HG02885 (cell line): ENCODE data around the gene ZSCAN2.

Source experiments
- ATAC-seq: cut with Tn5 transposase; IDR thresholded peaks from one replicate; pipeline ENCODE4 v1.9.1; 2021; ENCODE audit warnings: mild to moderate bottlenecking; ENCODE audit not compliant: unreplicated experiment, poor library complexity

Gene ZSCAN2

DNA sequence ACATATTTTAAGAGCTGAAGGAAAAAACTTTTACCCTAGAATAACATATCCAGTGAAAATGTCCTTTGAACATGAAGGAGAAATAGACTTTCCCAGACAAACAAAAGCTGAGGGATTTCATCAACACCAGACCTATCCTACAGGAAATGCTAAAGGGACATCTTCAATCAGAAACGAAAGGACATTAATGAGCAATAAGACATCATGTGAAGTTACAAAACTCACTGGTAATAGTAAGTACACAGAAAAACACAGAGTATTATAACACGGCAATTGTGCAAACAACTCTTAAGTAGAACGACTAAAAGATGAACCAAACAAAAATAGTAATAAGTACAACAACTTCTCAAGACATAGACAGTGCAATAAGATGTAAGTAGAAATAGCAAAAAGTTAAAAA, 3.5 kb upstream of the ZSCAN2 start:
- no peak for ATAC-seq

DNA sequence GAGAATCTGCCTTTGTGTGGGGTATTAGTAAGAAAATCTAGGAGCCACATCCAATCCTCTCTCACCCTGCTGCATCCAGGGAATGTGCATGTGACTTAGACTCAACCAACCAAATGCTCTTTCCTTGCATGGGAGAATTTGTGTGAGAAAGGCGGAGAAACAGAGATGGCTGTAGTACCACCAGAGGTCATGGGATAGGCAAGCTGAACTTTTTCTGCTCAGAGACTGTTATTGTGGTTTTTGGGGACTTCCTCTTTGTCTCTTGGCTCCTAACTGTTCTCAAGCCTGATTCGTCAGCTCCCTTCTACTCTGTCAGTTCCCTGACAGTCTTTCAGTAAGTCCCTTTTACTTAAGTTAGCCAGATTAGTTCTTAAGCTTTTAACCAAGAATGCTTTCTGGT, 2.6 kb upstream of the ZSCAN2 start:
- peak; percentile 52 for ATAC-seq

DNA sequence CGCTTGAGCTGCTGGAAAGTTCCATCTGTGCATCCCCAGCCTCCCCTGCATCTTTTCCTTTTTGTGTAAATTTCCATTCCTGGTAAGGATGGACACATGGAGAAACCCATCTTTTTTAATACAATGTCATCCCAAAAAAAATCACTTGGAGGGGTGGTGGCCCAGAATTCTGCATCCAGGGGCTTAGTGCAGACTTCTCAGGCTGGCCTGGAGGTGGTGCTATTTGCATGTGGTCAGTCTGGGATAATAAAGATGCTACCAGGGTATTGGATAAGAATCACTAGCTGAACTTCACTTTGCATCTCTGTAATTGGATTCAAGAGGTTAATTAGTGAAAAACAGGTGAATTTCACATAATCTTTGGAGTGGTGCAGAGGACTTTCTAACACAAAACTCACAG, 1.8 kb upstream of the ZSCAN2 start:
- no peak for ATAC-seq

DNA sequence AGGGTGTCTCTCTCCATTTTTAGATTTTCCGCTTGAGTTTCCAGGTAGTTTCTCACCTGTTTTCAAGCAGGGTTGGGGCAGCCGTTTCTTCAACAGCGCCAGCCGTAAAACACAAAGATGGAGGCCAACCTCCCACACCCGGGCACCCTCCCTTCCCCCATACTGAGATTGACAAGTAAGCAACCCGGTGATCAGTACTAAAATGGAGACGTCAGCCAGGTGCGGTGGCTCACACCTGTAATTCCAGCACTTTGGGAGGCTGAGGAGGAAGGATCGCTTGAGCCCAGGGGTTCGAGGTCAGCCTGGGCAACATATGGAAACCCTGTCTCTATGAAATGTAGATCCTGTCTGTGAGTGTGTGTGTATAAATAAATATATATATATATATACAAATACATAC, 903 bp upstream of the ZSCAN2 start:
- ATAC-seq = no peak

DNA sequence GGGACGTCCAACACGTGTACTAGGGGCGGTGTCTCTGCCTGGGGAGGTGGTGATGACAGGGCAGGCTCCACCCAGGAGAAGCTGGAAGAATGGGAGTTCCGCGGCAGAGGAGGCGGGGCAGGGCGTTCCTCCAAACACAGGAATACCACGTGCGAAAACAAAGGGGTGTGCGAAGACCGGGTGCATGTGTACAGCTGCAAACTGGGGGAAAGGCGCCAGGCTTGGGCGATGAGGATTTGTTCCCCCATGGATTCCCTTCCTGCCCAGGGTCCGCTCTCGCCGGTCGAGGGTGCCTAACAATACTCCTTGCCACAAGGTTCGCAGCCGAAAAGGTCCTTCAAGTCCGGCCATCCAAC, 500 bp upstream of the ZSCAN2 start:
- ATAC-seq = peak; percentile 1

DNA sequence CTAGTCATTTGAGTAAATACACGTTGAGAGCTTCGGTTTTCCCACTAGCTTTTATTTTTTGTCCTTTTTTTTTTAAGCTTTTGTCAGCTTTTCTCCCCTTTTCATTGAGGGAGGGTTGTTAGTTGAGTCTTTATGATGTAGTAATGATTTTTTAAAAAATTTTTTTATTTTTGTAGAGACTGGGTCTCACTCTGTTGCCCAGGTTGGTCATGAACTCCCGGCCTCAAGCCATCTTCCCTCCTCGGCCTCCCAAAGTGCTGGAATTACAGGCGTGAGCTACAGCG, 688 bp downstream of the ZSCAN2 start:
- ATAC-seq = no peak

DNA sequence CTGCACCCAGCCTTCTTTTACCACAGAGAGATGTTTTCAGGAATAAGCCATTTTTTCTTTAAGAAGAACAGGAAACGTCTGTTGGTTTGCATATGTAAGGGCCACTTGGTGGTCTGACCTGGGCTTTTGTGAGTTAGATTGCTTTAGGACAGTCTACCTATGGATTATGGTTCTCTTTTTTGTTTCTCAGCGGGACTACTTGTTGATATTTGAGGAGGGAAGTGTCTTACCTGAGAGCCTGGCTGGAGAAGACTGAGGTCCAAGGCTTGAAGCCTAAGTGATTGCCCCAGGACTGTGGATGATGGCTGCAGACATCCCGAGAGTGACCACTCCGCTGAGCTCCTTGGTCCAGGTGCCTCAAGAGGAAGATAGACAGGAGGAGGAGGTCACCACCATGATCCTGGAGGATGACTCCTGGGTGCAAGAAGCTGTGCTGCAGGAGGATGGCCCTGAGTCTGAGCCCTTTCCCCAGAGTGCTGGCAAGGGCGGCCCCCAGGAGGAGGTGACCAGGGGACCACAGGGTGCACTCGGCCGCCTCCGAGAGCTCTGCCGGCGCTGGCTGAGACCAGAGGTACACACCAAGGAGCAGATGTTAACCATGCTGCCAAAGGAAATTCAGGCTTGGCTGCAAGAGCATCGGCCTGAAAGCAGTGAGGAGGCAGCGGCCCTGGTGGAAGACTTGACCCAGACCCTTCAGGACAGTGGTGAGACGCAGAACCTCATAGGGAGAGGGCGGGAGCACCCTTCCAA, 3.0 kb downstream of the ZSCAN2 start:
- ATAC-seq = no peak

DNA sequence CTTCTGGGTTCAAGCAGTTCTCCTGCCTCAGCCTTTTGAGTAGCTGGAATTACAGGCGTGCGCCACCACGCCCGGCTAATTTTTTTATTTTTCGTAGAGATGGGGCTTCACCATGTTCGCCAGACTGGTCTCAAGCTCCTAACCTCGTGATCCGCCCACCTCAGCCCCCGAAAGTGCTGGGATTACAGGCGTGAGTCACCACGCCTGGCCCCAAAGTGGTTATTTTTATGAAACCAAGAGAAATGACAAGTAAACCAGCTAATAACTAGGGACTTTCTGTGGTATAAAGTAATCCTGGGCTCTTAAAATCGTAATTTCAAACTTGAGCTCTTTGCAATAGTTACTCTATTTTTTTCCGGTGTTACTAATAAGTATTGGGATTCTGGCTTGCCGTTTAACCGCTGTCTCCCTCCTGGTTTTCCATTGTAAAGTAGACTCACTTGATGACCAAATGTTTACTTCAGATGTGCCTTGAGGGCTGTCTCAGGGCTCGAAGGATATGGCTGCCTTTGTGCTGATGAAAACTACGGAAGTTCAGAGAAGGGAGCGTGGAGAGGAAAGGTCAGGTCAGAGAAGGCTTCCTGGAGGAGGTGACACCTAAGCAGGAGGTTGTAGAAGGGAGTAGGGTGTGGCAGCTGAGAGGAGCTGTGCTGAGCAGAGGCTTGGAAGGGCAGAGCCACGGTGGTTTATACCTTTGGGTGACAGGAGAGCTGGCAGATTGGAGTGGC, 4.2 kb downstream of the ZSCAN2 start:
- no peak for ATAC-seq

DNA sequence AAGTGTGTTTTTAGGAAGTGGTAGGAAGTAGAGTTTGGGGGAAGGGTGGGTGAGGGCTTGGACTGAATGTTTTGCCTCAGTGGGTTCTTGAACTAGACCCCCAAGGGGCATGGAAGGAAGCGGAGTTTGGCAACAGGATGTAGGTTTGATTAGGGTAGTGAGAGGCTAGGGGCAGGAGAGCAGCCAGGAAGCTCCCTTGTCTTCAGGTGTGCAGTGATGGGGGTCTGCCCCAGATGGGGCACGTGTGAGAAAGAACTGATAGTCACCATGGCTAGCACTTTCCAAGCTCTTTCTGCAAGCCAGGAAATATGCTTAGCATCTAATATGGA, 4.7 kb downstream of the ZSCAN2 start:
- ATAC-seq = no peak

DNA sequence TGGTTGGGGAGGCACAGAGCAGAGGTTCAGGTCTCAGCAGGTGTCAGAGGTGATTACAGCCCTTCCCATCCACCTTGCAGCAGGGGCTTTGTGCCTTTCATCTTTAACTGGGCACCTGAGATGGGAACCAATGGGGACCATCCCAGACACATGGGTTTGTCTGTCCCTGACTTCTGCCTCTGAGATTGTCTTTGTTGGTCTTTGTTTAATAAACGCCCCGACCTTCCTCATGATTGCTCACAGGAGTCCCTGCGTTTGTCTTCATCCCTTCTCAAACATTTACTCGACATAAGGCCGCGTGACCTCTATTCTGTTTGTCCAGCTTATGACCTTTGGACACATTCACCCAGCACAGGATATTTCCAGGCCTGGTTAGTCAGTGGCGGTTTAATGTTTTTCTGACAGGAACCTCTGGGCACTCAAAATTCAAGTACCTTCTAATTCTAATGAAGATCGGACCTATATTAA, 5.9 kb downstream of the ZSCAN2 start:
- ATAC-seq = no peak

DNA sequence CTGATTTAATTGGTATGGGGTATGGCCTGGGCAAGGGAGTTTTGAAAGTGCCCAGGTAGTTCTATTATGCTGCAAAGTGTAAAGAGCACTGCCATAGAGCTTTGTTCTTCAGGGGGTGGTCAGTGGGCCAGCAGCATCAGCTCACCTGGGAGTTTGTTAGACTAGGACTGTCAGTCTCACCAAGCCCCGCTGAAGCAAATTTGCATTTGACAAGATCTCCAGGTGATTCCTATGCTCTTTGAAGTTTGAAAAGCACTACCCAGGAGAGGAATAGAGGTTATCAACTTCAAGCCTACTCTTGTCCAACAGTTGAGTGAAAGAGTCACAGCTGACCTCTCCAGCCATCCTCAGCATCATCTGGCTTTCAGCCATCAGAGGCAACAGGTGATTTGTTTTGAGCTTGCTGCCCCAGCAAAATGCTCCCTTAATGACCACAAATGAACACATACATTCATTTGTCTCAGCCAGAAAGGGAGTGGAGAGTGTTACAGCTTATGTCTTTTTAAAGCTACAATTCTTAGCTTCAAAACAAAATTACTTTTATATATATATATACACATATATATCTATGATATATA, 8.0 kb downstream of the ZSCAN2 start:
- no peak for ATAC-seq

DNA sequence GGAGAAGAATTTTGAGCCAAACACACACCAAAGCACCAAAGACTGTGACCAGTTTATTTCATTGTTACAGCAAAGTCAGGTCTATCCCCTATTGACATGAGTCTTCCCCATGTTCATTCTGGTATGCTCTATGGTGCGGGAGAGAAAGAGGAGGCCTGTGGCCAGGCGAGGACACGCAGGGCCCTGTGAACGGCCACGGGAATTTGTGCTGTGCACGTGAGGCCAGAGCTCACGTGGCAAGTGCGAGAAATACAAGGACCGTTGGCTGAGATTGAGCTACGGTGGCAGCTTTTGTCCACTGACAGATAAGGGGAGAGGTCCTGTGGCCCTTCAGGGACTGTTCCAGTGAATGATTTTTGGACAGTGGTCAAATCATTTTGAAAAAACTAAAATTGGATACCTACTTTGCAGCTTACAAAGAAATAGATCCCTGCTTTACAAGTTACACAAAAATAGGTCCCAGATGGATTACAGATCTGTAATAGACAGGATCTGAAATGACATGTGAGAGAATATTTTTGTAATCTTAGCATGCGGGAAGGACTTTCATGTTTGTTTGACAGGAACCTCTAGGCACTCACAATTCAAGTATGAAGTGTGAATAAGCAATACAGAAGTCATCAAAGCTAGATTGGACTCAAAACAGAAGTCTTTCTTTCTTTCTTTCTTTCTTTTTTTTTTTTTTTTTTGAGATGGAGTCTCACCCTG, 9.2 kb downstream of the ZSCAN2 start:
- no peak for ATAC-seq

DNA sequence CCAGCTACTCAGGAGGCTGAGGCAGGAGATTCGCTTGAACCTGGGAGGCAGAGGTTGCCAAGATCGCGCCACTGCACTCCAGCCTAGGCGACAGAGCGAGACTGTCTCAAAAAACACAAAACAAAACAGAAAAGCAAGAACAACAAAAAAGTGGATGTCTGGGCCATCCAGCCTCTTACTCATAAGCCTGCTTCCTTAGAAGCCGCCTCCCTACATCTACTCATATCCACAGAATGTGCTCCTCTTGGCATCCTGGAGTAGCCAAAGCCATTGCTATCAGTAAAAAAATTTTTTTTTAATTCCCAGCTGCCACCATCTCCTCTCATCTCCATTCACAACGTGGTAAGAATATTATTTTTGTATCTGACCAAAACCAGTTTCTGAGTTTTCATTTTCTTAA, 10.8 kb downstream of the ZSCAN2 start:
- no peak for ATAC-seq

DNA sequence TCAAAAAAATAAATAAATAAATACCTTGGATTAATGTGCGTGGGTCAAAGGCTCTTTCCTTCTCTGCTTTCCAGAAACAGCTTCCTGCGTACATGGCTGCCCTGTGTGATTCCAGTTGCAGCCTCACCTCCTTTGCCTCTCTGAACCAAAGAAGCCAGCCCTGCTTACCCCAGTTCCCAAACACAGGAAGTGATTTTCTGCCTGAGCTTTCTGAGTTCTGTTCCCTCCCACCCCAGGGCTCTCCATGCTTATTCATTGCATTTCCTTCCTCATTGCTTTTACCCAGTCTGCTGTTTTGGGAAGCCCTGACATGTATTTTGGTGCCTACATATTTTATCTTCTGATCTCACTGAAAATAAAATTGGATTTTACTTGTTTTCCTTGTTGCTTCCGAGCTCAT, 15.4 kb downstream of the ZSCAN2 start:
- ATAC-seq = no peak

DNA sequence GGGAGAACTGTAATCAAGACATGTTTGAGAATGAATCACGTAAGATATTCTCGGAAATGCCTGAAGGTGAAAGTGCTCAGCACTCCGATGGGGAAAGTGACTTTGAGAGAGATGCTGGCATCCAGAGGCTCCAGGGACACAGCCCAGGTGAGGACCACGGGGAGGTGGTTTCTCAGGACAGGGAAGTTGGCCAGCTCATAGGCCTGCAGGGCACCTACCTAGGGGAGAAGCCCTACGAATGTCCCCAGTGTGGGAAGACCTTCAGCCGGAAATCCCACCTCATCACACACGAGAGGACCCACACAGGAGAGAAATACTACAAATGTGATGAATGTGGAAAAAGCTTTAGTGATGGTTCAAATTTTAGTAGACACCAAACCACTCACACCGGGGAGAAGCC, 19.8 kb downstream of the ZSCAN2 start:
- ATAC-seq = no peak

DNA sequence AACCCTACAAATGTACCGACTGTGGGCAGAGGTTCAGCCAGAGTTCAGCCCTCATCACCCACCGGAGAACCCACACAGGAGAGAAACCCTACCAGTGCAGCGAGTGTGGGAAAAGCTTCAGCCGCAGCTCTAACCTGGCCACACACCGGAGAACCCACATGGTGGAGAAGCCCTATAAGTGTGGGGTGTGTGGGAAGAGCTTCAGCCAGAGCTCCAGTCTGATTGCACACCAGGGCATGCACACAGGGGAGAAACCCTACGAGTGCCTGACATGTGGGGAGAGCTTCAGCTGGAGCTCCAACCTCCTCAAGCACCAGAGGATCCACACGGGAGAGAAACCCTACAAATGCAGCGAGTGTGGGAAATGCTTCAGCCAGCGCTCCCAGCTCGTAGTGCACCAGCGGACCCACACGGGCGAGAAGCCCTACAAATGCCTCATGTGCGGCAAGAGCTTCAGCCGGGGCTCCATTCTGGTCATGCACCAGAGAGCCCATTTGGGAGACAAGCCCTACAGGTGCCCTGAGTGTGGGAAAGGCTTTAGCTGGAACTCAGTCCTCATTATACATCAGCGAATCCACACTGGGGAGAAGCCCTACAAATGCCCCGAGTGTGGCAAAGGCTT, 20.7 kb downstream of the ZSCAN2 start:
- no peak for ATAC-seq

DNA sequence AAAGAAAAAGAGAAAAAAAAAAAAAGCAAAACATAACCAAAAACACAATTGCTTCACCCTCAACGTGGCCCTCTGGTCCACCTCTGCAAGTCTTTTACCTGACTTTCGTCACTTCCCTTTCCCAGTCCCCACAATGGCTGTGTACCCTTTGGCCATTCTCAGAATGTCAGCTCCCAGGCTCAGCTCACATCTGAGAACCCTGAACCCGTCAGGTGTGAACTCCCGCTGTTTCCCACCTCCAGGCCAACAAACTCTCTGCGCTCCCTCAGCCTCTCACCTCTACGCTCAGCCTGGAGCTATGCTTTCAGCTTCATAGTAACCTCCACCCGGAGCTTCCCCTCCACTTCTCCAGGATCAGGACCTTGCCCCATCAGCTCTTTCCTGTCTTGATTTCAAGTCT, 23.6 kb downstream of the ZSCAN2 start:
- ATAC-seq = no peak

DNA sequence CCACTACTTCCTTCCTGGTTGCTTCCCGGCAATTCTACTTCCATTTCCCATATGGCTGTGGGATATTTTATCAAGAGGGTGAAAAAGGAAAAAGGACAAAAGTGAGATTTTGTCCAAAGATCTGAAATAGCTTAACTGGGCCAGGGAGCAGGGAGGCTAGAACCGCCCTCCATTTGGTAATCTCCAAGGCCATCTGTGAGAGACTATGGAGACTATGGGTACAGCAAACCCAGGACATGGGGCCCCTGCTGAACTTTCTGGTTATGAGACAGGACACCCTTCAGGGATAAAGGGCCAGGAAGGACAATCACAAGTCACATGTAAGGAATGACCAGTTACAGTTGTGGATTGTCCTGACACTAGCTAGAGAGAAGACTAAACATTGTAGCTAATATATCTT, 24.3 kb downstream of the ZSCAN2 start:
- no peak for ATAC-seq

DNA sequence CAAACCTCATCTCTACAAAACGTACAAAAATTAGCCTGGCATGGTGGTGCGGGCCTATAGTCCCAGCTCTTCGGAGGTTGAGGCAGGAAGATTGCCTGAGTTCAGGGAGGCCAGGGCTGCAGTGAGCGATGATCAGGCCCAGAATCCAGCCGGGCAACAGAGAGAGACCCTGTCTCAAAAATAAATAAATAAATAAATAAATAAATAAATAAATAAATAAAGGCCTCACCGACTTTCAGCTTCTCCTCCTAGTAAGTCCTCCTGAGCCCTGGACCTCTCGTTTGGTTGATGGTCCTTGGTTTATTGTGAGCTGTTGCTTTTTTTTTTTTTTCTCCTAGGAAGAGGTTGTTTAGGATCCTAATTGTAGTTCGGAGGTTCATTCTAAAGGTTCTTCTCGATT, 28.2 kb downstream of the ZSCAN2 start:
- no peak for ATAC-seq

DNA sequence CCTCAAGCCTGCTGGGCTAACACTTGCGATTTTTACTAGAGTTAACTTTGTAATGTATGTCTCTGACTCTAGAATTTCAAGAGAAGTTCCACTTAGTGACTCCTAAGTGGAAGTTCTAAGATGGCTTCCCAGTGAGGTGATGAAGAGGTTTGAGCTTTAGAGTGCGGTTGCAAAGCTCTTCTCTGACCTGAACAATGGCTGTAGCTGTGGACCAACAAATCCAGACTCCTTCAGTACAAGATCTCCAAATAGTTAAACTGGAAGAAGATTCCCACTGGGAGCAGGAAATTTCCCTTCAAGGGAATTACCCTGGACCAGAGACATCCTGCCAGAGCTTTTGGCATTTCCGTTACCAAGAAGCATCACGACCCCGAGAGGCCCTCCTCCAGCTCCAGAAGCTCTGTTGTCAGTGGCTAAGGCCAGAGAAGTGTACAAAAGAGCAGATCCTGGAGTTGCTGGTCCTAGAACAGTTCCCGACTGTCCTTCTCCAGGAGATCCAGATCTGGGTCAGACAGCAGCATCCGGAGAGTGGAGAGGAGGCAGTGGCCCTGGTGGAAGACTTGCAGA, 31.0 kb downstream of the ZSCAN2 start:
- no peak for ATAC-seq
